Measurements from ENCODE around the gene CPA5. TPM values are rescaled to one million over a fixed set of nuclear protein-coding genes. Genes with fewer than 3 reads are reported as not detected.

Gene CPA5
- total RNA-seq, 2 experiments from 2014 or later = not detected

- Histone ChIP-seq H3K4me3 (ENCODE audit: low read length) (no peak overlapping the region), H3K27ac (ENCODE audit: low read depth in 1 of 2, low read length in 2 of 2) (no peak overlapping the region), H3K4me1 (ENCODE audit: insufficient read depth, low read length) (no peaks in the 10 kb centered on the region), H3K36me3 (ENCODE audit: insufficient read depth, low read length) (no peaks in the 10 kb centered on the region), H3K27me3 (ENCODE audit: control insufficient read depth in 1 of 2, insufficient read depth in 2 of 2, low read length in 2 of 2) (no peaks in the 10 kb centered on the region), H3K9me3 (ENCODE audit: control insufficient read depth in 1 of 2, insufficient read depth in 1 of 2, low read length in 2 of 2) (peaks cover 0 to 9% of the 10 kb centered on the region in 2 experiments)
- ChIA-PET POLR2A (no interaction called here), CTCF (no interaction called here)
- intact Hi-C loops (cut with DNase I, micrococcal nuclease) = no loop called here
- no peaks in the 10 kb centered on the region for H3K4me1 Mint-ChIP-seq (ENCODE audit: low read depth)
- ATAC-seq (ENCODE audit: poor library complexity) (no peak), DNase-seq (no peak)
- no peaks in the 10 kb centered on the region for H3K9me3 Mint-ChIP-seq
- H3K27ac Mint-ChIP-seq = no peak overlapping the region
- no peaks in the 10 kb centered on the region for H3K27me3 Mint-ChIP-seq
- no peaks in the 10 kb centered on the region for H3K36me3 Mint-ChIP-seq (ENCODE audit: low read depth)
- no peak for TF ChIP-seq CTCF (IDR thresholded peaks at IDR 0.05)
- H3K4me3 Mint-ChIP-seq = no peak overlapping the region
Observed at GRCh38 chr7:130384371-130384801, 39.8 kb downstream of the CPA5 start.

GRCh38 chr7:130384841-130385599 lies 40.4 kb downstream of the CPA5 start:
- no peaks in the 10 kb centered on the region for H3K36me3 ChIP-seq (ENCODE audit: insufficient read depth, low read length)
- CTCF ChIA-PET = no interaction called here
- Mint-ChIP-seq H3K4me3 (no peak overlapping the region), H3K36me3 (ENCODE audit: low read depth) (no peaks in the 10 kb centered on the region), H3K27me3 (no peaks in the 10 kb centered on the region), H3K9me3 (no peaks in the 10 kb centered on the region), H3K4me1 (ENCODE audit: low read depth) (no peaks in the 10 kb centered on the region), H3K27ac (no peak overlapping the region)
- DNase-seq = no peak
- no peak for ATAC-seq (ENCODE audit: poor library complexity)
- no peak overlapping the region for H3K27ac ChIP-seq (ENCODE audit: low read depth in 1 of 2, low read length in 2 of 2)
- POLR2A ChIA-PET = no interaction called here
- no peak for TF ChIP-seq CTCF (IDR thresholded peaks at IDR 0.05)
- intact Hi-C loops (cut with DNase I, micrococcal nuclease) = no loop called here
- H3K4me1 ChIP-seq (ENCODE audit: insufficient read depth, low read length) = no peaks in the 10 kb centered on the region
- H3K27me3 ChIP-seq (ENCODE audit: control insufficient read depth in 1 of 2, insufficient read depth in 2 of 2, low read length in 2 of 2) = no peaks in the 10 kb centered on the region
- peaks cover 0 to 9% of the 10 kb centered on the region in 2 experiments for H3K9me3 ChIP-seq (ENCODE audit: control insufficient read depth in 1 of 2, insufficient read depth in 1 of 2, low read length in 2 of 2)
- H3K4me3 ChIP-seq (ENCODE audit: low read length) = no peak overlapping the region

GRCh38 chr7:130385600-130386066 lies 41.0 kb downstream of the CPA5 start:
- TF ChIP-seq CTCF (IDR thresholded peaks at IDR 0.05) = no peak
- H3K27ac Mint-ChIP-seq = no peak overlapping the region
- intact Hi-C loops (cut with DNase I, micrococcal nuclease) = no loop called here

More at GRCh38 chr7:130385600-130386066, 41.0 kb downstream of the CPA5 start:
- Histone ChIP-seq H3K27ac (ENCODE audit: low read depth in 1 of 2, low read length in 2 of 2) (no peak overlapping the region), H3K4me1 (ENCODE audit: insufficient read depth, low read length) (no peaks in the 10 kb centered on the region), H3K4me3 (ENCODE audit: low read length) (no peak overlapping the region), H3K27me3 (ENCODE audit: control insufficient read depth in 1 of 2, insufficient read depth in 2 of 2, low read length in 2 of 2) (no peaks in the 10 kb centered on the region), H3K9me3 (ENCODE audit: control insufficient read depth in 1 of 2, insufficient read depth in 1 of 2, low read length in 2 of 2) (peaks cover 0 to 9% of the 10 kb centered on the region in 2 experiments), H3K36me3 (ENCODE audit: insufficient read depth, low read length) (no peaks in the 10 kb centered on the region)
- ATAC-seq (ENCODE audit: poor library complexity) (no peak), DNase-seq (no peak)
- ChIA-PET CTCF (no interaction called here), POLR2A (no interaction called here)
- Mint-ChIP-seq H3K36me3 (ENCODE audit: low read depth) (no peaks in the 10 kb centered on the region), H3K9me3 (no peaks in the 10 kb centered on the region), H3K4me3 (no peak overlapping the region), H3K4me1 (ENCODE audit: low read depth) (no peaks in the 10 kb centered on the region), H3K27me3 (no peaks in the 10 kb centered on the region)

All from CD4-positive, alpha-beta T cell (primary cell).